NCI-H446 (cell line): ENCODE data around the gene NRAS.

Experiments
- DNase-seq, 2 experiments: peaks; one replicate each; lab custom pipeline; 2025; lab: John Stamatoyannopoulos, UW

Gene NRAS

DNA sequence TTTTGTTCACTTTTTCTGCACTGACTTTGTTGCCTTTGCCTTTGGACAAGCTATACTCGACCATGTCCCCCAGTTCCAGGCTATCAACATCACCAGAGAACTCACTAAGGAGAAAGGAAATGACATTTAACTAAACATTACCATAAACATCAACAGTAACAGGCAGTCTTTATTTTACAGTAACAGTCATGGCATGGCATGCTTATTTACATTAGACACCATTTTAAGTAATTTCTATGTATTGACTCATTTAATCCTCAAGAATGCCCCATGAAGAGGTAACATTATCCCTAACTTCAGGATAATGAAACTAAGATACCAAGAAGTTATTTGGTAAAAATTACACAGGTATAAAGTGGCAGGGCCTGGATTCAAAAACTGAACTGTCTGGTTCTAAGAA is 8.7 kb upstream of the NRAS start:
- DNase-seq = no peak

DNA sequence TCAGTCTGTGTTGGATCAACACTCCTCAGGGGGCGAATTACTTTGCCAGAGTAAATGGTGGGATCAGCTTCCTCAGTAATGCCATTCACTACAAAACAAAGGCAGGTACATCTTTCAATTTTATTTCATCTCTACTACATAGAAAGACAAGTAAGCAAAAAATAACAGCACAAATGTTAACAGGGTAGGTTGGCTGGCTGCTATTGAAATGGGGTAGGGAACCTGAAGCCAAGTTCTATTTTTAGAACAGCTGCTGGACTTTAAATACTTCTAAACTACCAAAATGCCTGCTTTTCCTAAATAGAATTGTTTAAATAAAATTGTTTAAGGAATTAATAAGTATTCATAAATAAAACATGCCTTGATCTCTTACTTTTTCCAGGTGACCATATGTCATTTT is 7.3 kb upstream of the NRAS start:
- no peak for DNase-seq

DNA sequence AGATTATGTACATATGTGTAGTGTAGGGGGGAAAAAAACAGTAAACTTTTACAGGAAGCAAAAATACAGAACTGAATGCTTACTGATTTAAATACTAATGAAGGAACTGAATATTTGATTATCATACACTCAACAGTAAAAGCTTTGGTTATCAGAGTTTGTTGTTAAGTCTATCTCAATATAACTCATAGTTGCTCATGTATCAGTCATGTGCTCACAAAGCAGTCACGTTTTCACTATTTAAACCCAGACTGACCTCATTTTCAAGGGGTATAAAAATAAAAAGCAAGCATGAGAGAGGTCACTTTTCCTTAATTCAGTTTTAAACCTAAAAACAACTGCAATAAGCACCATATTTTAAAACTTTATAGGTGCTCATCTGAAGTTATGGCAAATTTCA is 6.9 kb upstream of the NRAS start:
- DNase-seq = no peak

DNA sequence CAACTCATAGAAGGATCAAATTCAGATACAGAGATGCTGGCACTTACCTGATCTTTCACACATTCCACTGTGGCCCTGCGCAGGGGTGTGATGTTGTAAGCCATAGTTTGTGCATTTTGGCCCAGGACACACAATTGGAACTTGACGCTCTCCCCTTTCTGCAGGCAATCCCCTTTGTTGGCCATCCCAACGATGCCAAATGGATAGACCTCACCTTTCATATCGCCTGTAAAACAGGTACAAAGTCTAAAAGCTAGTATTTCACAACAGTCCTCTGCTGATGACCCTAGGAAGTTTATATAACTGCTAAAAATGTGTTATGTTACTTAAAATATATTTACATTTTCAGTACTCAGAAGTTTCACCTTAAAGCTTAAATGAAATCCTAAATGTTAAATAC is 3.9 kb upstream of the NRAS start:
- DNase-seq = no peak

DNA sequence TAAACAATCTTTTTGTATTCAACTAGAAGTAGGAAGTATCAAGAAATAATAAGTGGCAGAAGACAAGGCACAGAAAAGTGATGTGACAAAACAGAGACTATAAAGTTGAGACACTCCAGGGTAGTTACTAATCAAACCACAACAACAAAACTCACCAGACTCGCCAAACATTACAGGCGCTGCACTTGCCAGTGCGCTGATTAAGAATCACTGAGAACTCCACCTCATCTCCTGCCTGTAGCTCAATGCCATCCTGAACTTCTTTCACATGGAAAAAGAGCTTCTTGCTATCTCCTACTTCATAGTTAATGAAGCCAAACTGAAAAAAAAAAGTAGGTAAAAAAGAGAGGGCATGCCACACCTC is 2.8 kb upstream of the NRAS start:
- no peak for DNase-seq

DNA sequence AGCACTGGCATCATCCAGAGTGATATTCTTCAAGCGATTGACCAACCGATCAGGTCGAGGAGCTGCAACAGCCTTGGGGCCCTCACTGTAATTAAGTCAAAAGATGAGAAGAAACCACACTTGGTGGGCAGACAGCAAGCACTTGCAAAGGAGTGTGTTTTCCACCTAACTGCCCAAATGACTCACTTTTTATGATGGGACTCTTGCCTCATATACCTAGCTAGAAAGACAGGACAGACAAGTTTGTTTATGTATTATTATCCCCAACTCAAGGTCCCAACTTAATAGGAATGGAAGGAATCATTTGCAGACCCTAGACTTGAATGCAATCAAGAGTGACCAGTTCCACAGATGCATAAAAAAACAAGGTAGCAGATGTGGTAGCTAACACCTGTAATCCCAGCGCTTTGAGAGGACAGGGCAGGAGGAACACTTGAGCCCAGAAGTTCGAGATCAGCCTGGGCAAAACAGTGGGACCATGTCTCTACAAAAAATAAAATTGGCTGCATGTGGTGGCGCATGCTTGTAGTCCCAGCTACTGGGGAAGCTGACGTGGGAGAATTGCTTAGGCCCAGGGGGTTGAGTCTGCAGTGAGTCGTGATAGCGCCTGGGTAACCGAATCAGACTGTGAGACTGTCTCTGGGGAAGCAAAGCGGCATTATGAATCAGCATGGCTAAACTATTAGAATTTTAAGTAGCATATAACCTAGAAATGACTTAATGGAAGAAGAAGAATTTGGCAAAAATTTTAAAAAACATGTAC is 2.3 kb upstream of the NRAS start:
- no peak for DNase-seq

DNA sequence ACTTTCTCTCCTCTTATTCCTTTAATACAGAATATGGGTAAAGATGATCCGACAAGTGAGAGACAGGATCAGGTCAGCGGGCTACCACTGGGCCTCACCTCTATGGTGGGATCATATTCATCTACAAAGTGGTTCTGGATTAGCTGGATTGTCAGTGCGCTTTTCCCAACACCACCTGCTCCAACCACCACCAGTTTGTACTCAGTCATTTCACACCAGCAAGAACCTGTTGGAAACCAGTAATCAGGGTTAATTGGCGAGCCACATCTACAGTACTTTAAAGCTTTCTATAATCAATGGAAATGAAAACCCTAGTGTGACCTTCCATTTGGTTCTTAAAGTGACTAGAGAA is 643 bp downstream of the NRAS start:
- no peak for DNase-seq

DNA sequence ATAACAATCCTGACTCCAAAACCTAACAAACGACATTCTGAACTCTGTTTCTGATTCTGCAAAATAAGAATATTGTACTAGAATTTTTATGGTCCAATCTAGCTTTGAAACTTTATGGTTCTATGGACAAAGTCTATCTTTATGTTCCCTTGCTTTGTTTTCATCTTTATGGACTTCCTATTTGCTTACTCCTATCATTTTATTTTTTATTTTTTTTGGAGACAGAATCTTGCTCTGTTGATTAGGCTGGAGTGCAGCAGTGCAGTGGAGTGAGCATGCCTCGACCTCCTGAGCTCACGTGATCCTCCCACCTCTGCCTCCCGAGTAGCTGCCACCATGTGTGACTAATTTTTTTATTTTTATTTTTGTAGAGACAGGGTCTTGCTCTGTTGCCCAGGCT is 3.6 kb downstream of the NRAS start:
- no peak for DNase-seq

DNA sequence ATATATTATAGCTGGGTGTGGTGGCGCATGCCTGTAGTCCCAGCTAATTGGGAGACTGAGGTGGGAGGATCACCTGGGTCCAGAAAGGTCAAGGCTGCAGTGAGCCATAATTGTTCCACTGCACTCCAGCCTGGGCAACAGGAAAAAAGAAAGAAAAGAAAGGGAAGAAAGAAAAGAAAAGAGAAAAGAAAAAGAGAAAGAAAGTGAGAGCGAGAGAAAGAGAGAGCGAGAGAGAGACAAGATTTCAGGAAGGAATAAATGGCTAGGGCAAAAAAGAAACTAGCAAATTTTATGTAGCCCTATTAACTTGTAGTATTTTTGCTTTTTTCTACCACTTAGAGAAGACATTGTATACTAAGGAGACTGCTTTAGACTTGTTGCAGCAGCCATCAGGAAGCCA is 6.2 kb downstream of the NRAS start:
- no peak for DNase-seq

DNA sequence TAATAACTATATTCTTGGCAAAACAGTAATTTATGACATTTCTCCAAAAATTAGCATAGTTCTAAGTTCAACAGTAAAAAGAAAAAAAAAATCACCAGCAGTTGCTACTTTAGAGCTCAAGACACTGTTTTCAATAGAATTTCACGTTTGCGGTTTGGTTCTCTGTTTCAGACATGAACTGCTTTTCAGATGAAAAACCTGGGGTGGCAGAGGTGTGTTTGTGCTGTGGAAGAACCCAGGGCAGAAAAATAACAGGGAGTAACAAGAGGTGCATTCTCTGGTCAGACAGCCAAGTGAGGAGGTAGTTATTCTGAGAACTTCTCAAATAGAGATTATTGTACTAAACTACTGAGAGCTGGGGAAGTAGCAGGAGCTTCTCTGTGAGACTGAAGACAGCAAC is 9.0 kb downstream of the NRAS start:
- no peak for DNase-seq

DNA sequence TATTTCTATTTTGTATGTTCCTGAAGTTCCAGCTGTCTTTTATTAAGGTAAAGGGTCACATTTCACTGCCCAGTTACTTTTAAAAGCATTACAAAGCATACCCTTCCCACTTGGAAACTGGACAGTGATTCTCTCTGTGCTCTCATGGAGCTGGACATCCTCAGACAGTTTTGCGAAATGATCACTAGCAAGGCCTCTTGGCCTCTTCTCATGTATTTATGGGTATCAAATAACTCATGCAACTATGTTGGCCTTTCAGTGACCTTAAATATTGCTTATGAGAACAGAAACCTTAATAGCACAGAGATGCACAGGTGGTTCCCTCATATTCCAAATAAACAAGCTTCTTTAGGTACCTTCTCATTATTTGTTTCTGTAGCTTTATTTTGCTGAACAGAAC is 13.3 kb downstream of the NRAS start:
- no peak for DNase-seq

DNA sequence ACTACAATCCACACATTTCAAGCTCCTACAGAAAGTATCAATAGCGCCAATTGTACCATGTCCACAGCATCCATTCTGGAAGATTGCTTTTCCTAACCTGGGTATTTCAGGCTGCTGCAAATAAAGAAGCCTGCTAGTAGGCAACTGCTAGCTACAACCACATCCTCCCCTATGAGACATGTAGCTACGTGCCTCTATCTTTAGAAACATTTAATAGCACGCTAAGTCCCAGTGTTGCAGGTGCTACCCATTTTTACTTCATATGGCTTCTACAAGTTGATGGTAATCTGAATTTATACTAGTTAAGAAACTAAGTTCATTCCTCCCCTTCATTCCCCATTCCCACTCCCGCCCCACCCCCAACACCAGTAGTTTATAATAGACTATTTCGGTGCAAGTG is 13.8 kb downstream of the NRAS start:
- no peak for DNase-seq

DNA sequence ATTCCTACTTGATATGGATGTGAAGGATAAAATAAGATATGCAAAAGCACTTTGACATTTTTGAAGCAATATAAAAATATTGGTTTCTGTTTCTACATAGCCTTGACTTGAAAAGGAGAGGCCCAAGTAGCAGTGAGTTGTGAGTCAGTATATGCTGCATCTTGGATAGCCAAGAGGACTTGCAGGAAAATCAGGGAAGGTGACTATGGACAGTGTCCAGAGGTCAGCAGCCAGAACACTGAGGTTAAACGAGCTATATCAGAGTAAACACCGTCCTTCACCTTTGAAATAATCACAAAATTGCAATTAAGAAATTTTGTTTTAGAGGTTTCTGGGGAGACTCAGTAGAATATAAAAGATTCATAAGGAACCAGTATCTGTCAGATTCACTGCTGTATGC is 14.6 kb downstream of the NRAS start:
- DNase-seq = no peak

DNA sequence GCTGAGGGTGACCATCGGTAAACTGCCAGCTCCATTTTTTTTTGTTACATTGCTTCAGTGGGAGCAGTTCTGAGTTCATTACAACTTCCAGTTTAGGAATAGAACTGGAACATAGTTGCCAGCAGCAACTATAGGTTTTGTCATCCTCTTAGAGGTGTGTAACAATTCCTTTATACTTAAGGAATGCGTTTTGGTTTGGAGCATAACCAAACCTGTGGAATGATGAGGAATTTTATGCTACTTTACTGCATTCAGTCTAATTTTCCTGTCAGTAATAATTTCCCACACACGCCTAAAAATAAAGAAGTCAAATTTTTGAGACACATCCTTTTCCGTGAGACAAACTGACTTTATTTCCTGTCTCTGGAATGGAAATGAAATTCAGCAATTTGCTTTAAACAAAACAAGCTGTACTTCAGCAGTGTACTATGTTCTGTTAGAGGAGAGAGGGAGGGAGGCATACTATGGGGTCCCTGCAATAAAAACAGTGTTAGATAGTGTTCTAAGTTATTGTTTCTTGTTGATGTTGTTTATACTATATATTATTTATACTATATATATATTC is 16.5 kb downstream of the NRAS start:
- DNase-seq = no peak

DNA sequence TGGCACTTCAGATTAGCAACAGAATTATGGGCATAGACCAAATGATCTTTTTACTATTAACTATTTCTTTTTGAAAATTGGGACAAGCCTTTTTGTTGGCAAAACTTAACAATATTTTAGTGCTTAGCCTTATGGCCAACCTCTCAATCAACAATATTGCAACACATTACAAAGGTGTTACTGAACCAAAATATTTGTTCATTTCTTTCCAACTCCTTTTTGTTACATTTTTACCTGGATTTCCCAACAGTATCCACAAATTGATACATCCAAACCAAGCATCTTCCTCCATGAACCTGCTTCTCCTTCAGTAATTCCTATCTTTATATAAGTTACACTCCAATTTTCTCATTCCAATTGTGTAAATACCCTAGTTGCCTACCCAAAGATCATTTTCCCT is 19.8 kb downstream of the NRAS start:
- DNase-seq = no peak

DNA sequence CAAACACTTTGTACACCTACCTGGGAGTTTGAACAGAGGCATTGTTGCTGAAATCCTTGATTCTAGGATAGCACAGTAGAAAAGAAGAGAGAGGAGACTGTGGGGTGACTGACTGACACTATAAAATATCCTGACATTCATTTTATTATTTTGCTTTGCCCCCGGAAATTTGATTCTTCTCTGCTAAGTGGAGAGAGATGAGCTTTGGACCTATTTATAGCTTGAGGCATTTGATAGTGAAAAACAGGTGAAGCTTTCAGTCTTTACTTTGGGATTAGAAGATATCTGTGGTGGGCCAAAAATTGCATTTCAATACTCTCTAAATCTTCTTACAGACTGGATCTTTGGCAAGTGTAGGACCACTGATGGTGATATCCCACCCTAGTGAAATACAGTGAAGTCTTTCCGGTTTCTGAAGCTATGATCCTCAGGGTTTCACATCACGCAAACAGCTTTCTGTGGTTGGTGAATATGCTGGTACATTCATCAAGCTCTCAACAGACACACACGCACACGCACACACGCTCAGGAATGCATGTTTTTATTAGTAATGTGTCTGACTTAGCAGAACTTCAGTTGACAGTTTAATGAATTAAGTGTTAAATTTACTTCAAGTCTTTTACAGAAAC is 21.0 kb downstream of the NRAS start, which contains the start of gene AMPD1:
TSS of gene AMPD1 (minus strand) at position 117 of the 629 bp plus-strand sequence. CDS start at position 42, 75 bp downstream.
- DNase-seq = no peak

DNA sequence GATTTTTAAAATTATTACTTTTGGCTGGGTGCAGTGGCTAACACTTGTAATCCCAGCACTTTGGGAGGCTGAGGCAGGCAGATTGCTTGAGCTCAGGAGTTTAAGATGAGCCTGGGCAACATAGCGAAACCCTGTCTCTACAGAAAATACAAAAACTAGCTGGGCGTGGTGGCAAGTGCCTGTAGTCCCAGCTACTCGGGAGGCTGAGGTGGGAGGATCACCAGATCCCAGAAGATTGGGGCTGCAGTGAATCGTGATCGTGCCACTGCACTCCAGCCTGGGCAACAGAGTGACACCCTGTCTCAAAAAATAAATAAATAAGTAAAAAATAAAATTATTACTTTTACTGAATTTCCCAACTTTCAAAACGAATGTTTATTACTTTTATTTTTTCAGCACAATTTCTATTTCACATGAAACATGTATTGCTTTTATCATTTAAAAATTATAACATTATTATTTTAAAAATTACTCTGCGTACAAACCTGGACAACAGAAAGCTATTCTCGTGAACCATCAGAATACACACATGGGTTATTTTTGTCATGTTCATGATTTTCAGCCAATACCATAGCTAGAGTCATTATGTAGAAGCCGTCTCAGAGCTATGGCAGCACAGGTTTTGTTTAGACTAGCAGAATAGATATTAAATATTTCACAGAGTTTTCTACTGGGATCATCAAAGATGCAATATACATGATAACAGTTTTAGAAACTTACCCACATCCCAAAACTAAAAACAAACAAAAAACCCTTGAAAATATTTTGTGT is 21.8 kb downstream of the NRAS start:
- DNase-seq = no peak

DNA sequence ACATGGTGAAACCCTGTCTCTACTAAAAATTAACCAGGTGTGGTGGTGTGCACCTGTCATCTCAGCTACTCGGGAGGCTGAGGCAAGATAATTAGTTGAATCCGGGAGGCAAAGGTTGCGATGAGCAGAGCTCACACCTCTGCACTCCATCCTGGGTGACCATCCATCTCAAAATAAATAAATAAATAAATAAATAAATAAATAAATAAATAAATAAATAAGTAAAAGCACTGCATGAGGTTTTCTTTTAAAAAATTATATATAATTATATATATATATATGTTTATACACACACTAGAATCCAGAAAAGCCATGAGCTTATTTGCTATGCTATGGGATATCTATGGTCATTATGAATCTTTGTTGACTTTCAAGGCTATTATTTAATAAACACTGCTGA is 23.6 kb downstream of the NRAS start:
- DNase-seq = no peak

DNA sequence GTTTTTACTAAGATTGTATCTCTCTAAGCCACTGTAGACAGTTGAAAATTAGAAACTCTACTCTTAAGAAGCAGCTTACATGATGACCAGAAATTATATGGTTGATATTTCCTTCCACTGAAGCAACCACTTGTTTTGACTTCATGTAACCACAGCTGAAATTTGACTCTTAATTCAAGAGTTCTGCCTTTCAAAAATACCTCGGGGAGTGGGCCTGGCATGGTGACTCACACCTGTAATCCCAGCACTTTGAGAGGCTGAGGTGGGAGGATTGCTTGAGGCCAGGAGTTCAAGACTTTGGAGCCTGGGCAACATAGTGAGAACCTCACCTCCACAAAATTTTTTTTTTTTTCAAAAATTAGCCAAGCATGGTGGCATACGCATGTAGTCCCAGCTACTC is 25.5 kb downstream of the NRAS start:
- no peak for DNase-seq

DNA sequence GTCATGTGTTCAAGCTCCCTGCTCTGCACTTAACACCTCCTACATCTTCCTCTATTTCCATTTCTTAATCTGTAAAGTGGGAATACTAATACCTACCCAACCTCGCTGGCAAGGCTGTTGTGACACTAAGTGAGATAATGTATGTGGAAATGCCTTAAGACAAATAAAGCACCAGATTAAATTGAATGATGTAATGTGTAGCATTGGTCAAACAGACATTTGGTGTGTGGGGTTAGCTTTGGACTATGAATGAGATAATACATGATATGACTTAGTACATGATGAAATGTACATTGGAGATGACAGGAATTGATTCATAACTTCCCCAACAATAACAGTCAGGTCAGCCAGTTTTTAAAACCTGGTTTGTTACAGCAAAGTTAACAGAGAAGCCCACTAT is 26.4 kb downstream of the NRAS start:
- no peak for DNase-seq

DNA sequence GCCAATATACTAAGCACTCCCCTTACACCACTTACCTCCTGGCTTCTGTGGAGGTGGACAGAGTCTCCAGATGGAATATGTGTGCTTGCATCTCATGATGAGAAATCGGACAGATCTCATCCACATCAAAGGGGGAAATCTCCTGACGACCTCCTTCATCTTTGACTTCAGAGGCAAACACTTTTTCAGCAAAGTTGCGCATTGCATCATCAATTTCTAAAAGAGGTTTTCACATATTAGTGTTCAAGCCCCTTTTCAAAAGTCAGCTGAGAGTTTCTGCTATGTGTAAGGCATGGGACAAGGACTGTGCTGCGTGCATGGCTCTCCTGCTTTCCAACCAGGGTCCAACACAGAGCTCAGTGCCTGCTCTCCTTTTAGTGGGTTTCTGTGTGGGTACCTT is 28.0 kb downstream of the NRAS start:
- DNase-seq = no peak

DNA sequence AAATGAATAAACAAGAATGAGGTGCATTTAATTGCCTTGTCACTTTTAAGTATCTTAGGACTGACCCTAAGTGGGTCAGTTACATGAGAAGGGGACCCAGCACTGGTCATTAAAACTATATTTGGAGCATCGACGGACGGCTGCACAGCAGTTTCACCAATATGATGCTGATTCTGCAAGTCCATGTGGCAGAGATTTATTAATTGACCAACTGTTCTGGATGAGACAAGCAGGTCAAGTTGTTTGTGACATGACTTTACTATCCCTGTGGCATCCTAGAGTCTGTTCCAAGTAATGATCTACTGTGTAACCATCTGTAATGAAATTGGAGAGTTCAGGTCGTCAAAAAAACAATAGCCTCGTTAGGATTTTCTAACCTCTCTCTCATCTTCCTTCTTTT is 30.7 kb downstream of the NRAS start:
- no peak for DNase-seq

DNA sequence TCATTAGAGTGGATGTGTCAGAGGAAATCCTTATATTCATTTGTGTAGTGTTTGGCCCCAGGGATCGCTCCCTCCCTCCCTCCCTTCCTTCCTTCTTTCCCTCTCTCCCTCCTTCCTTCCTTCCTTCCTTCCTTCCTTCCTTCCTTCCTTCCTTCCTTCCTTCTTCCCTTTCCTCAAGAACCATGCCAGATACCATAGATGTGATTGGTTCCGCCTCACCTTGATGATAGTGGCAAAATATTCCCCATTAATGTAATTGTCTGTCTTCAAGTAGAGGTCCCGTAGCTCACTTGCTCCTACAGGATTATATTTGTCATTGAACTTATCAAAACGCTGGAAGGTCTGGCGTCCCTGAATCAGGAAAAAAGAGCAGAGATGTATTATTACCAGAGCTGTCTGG is 38.9 kb downstream of the NRAS start:
- no peak for DNase-seq
